AG20443 (cell line): ENCODE results near the gene SBDS.
"Not testable (repeated sequence)": the region's sequence is repeated elsewhere in the genome, so short reads cannot be mapped to it uniquely, and the experiment has no call there.

ENCODE experiments used
- DNase-seq: peaks from one replicate; pipeline ENCODE4 v3.0.0; 2012; ENCODE audit warnings: low spot score, mixed read lengths

The SBDS gene

DNA sequence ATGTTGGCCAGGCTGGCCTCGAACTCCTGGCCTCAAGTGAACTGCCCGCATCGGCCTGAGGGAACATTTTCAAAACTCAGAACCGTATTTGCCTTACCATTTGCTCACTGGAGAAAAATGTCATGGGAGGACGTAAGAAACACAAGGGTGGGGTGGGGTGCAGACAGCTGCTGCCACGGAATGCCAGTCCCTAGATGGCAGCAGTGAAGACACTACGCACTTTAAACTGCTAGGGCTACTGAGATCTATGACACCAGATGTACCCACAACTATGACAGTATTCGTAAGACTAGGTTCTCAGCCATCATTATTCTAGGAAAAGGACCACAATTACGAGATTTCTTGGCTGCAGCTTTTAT is 716 bp downstream of the SBDS start:
- DNase-seq, result peak; percentile 36

DNA sequence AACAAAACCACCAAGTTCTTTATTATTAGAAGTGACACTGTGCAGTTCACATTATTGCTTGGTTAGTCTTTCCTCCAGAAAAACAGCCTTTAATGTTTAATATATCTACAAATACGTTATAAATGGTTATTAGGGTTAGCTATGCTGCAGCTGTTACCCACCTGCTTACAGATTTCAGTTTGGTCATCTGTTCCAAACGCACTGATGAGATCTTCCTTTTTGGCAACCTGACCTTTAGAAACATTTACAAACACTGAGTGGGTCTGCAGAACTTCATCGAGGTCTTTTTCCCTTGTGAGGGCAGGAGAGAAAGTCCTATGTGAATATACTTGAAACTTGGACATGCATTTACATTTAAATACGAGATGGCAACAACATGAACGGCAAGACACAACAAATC is 1.3 kb downstream of the SBDS start:
- DNase-seq, result not testable (repeated sequence)

DNA sequence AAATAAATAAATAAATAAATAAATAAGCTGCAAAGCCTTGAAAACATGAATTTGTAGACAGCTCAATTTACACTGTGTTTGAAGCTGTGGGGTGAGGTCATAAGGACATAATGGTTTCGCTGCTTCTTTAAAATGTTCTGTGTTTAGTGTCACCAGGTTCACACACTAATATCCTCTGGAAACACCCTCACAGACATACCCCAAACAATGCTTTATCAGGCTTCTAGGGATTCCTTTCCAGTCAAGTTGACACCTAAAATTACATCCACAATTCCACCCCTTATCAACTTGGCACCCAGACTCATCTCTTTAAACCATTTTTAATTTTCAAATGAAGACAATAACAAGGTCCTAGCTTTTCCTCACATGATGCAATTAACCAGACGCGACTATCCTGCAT is 5.8 kb downstream of the SBDS start:
- DNase-seq, result not testable (repeated sequence)

DNA sequence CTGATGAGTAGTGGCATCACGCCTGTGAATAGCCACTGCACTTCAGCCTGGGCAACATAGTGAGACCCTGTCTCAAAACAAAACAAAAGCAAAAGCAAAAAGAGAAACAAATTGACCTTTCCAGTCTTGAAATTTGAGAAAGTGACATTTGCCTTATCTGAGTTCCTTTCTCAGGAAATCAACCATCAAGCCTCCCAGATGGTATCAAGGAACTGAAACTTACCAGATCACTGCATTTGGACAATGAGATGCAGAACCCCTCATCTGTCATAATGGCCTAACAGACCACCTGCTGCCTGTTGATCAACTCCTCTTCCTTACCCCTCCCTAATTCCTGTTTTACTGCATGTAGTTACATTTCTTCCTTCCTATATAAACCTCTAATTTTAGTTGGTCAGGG is 15.1 kb downstream of the SBDS start:
- not testable (repeated sequence) for DNase-seq

DNA sequence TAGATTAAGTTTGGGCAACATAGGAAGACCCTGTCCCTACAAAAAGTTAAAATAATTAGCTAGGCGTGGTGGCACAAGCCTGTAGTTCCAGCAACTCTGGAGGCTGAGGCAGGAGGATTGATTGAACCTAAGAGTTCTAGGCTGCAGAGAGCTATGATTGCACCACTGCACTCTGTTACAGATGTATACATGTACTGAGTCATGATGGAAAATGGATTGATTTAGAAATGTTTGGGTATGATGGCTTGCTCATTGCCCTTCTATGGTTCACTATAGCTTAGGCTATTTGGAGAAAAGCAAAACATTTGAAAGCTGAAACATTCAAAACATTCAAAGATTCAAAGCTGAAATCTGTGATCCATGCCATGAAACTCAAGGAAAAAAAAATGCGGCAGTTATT is 16.4 kb downstream of the SBDS start:
- DNase-seq, result not testable (repeated sequence)

DNA sequence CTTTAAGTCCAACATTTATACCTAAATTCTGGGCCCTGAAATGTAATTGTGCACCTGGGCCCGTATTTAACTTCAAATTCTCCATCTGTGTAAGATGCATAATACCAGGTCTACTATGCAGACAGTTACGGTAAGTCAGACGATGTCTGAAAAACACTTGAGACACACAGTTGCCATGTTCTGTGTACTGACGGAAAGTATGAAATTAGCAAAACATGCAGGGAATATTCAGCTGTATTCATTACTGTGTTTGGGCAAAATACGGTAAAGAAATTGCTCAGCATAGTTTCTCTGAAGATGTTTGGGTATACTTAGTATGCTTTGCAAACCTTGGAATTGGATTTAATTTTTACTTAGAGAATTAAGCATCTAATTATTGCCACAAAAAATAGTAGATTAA is 17.1 kb downstream of the SBDS start:
- DNase-seq, result not testable (repeated sequence)

DNA sequence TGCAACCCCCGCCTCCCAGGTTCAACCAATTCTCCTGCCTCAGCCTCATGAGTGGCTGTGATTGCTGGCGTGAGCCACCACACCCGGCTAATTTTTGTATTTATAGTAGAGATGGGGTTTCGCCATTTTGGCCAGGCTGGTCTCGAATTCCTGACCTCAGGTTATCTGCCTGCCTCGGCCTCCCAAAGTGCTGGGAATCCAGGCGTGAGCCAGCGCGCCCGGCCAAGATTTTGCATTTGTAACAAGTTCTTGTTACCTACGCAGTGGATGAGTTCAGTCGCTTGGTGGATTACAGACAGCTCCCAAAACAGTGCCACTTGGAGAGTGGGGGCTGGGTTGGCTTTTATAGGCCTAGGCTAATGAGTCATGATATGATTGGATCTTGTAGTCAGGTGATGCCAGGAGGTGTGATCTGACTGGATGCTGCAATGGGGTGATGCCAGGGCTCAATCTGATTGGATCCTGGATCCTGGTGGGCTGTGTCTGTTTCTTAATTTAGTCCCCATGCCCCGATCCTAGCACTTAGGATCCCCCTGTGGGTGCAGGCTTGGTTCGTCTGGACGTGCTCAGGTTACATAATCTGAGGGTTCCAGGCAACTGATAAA is 20.3 kb downstream of the SBDS start:
- no peak for DNase-seq

DNA sequence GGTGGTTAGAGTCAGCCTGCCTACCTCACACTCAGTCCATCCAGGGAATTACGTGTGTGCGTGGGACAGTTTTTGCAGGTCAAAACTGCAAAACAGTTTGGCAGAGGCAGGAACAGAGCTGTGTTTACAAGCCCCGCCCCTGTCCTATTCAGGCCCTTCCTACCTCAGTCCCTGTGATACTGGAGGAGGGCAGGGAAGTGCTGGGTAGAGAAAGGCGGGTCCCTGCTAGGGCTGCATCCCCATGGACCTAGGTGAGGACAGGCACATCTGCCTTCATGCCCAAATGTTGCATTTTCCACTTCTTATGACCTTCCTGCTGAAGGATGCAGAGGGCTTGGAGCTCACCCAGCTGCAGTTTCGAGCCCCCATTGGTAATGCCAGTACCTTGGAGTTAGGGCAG is 25.1 kb downstream of the SBDS start:
- no peak for DNase-seq

DNA sequence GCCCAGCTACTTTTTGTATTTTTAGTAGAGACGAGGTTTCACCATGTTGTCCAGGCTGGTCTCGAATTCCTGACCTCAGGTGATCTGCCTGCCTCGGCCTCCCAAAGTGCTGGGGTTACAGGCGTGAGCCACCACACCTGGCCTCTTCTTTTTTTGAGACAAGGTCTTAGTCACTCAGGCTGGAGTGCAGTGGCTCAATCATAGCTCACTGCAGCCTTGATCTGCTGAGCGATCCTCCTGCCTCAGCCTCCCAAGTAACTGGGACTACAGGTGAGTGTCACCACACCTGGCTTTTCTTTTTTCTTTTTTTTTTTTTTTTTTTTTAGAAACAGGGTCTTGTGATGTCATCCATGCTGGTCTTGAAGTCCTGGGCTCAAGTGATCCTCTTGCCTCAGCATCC is 26.4 kb downstream of the SBDS start:
- not testable (repeated sequence) for DNase-seq

DNA sequence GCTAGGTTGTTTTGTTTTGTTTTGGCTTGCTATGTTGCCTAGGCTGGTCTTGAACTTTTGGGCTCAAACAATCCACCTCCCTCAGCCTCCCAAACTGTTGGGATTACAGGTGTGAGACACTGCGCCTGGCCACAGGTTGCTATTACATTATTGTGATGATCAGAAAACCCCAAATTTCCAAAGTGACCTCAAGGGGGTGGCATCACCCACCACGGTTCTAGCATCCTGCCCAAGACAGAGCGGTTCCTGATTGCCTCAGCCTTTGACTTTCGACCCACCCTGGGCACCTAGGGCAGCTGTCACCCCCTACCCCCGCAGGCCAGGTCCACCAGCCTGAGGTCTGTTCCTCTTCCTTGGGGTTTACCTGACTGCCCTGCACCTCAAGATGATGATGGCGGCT is 28.4 kb downstream of the SBDS start:
- DNase-seq, result no peak

DNA sequence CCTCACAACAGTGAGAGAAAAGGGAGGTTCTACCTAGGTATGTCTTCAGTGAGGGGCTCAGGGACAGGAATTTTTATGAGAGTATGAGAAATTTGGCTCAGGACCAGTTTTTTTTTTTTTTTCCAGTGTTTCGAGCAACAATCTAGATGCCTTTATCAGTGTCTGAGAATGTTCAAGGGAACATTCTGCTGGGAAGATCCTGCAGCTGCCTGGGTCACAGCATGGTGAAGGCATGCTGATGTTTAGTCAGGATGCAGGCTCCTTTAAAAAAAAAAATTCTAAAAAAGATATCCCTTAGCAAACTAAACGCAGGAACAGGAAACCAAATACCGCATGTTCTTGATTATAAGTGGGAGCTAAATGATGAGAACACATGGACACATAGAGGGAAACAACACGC is 31.0 kb downstream of the SBDS start:
- DNase-seq, result no peak

DNA sequence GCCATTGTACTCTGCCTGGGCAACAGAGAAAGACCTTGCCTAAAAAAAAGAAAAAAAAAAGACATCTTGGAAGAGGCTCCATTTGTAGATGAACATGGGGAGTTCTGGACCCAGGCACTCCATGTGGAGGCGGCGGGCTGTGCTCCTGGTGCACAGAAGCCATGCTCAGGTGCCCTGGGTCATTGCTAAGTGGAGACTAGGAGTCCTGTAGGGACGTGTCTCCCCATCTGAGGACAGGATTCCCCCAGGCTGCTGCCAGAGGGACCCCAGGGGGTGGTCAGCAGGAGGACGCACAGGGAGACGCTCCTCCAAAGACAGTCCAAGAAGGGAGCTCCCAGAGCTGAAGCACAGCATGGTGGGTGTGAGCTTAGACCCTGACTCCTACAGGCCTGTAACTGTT is 34.3 kb downstream of the SBDS start:
- DNase-seq, result no peak

DNA sequence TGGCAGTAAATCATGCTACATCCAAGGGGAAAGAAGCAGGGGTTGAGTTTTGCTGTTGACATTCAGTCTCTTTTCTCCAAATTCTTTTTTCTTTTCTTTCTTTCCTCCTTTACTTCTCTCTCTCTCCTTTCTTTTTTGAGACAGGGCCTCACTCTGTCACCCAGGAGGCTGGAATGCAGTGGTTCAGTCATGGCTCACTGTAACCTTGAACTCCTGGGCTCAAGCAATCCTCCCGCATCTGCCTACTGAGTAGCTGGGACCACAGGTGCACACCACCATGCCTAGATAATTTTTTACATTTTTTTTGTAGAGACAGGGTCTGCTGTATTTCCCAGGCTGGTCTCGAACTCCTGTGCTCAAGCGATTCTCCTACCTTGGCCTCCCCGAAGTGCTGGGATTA is 35.2 kb downstream of the SBDS start:
- DNase-seq, result no peak

DNA sequence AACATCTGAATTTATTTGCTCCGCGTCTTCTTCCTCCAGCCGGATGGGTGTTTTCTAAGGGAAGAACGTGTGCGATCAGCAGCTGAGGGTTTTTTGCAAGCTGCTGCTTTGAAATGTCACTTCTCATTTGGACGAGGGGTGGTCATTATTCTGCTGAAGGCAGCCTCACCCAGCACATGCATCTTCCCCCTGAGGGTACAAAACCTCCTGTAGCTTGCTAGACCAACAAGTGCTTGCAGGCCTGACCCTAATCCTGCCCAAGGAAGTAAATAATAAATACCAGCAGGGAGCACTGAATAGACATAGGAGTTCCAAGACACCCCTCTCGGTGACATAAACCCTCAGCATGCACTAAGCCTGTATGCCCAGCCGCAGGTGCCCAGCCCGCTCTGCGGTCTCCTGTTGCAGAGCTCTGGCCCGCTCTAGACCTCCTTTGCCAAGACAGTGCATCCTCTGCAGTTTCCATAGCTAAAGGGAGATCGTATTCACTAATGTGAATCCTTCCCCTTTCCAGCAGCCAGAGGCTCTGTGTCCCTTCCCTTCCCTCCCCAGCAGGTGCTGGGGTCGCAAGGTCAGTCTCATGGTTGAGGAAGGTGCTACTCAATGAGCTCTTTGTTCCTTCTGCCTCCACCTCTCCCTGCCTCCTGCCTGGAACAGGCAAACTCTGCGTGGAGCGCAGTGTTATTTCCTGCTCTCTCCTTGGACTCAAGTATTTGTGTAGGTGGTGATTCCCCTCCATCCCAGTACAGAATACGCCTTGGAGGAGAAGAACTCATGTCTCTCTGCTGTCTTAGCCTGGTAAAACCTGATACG is 36.6 kb downstream of the SBDS start:
- no peak for DNase-seq

DNA sequence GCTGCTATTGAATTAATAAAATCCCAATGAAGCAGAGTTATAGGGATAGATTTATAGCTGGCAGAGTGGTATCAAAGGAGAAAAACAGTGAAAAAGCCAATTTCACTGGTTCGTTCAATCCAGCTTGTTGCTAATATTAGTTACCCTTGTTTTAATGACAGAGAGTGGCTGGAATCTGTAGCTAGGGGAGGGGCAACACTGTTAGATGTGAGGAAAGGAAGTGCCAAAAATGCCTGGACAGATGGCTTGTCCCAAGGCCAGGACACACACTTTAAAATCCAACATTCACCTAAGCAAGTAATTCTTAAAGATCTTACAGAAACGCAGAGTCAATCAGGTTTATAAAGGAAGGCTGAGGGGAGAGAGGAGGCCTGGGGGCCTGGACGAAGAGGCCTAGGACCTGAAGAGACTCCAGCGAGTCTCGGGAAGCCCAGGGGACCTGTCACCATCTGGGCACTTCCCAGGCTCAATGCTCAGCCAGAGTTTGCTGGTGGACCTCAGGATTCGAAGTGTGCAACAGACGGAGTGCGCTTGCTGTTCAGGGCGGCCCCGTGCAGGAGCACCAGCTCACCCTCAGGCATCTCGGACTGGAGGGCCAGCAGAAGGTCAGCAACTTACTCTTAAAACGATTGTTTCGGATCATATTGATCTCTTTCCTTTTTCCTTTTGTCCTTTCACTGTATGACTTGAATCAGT is 37.6 kb downstream of the SBDS start:
- DNase-seq, result peak; percentile 37

DNA sequence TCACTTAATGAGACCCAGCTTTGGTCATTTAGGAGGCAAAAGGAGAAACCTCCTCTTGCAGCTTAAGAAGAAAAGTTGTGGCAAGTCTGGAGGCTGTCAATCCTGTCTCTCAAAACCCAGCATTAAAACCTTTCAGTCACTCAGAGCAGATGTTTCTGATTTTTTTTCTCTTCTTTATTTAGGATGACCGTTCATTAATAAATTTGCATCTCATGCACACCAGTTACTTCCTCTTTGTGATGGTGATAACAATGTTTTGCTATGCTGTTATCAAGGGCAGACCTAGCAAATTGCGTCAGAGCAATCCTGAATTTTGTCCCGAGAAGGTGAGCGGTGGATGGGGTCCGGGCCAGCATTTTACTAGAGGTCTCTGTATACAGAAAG is 42.4 kb downstream of the SBDS start:
- no peak for DNase-seq

DNA sequence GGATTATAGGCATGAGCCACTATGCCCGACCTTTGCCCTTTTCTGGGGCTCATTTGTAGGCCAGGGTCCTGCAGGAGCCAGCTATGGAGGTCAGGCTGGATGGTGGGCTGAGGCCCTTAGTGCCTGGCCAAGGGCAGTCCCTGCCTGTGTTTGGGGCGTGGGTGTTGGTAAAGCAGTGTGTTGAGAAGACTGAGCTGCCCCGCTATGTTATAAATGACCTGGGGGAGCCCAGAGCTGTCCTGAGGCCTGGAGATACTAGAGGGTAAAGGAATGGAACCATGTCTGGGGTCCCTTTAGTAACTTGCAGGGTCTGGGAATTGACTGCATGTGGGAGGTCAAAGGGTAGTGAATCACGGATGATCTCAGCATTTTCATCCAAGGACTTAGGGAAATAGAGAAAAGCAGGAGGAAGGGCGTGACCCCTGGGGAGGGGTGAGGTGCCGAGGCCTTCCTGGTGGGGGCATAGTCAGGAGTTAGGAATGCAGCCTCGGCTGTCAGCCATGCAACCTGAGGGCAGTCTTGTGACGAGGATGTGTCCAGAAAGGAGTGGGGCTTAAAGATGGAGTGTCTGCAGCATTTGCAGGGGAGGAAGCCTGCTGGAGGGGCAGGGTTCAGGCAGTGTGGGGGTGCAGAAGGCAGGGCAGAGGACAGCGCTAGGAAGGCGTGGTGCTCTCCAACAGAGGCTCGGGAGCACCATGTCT is 42.9 kb downstream of the SBDS start:
- DNase-seq, result peak; percentile 79

DNA sequence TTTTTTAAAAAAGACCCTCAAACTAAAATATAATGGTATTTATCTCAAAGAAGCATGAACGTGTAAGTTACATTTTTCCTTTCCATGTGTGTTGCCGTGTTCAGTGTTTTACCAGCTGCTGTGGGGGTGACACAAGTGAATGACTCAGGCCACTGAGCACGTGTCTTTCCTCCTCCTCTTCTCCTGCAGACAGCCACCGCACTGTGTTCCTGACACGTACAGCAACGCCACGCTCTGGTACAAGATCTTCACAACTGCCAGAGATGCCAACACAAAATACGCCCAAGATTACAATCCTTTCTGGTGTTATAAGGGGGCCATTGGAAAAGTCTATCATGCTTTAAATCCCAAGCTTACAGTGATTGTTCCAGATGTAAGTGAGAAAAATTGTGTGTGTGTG is 44.6 kb downstream of the SBDS start:
- DNase-seq, result no peak

DNA sequence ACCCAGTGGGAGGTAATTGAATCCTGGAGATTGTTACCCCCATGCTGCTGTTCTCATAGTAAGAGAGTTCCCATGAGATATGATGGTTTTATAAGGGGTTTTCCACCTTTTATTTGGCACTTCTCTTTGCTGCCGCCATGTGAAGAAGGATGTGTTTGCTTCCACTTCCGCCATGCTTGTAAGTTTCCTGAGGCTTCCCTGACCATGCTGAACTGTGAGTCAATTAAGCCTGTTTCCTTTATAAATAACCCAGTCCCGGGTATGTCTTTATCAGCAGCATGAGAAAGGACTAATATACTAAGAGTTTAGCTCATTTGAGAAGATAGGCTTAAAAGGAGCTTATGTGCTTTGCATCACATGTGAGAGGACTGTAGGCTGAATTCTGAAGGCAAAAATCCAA is 45.1 kb downstream of the SBDS start:
- no peak for DNase-seq

DNA sequence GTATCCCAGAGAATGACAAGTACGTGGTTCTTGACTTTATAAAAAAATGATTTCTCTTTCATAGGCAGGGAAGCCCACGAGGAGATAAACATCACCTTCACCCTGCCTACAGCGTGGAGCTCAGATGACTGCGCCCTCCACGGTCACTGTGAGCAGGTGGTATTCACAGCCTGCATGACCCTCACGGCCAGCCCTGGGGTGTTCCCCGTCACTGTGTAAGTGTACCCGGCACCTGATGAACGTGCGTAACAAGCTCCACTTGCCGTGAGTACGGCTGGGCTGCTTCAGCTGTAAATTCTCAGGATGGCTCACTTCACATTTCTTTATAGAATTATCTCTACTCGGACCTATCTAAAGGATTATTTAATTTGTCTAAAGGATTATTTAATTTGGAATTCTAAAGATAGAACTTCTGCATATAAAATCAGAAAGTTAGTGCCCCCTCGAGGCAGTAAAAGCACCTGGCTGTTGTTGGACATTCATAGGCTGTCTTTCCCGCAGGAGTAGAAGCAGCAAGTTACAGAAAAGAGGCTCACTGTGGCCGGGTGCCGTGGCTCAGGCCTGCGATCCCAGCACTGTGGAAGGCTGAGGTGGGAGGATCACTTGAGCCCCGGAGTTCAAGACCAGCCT is 46.8 kb downstream of the SBDS start:
- DNase-seq, result no peak

DNA sequence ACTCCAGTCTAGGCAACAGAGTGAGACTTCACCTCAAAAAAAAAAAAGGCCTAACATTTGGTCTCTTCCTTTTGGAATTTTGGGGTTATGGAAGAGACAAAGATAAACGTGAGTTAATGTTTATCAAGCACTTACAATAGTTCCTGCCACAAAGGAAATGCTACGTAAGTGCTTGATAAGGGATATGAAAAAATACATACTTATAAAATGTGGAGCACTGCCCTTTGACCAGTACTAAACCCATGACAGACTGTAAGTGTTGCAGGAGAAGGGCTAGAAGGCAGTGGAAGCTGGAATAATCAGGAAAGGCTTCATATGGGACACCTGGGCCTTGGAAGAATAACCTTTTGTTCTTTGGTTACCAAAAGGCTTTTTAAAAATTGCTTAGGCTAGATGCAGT is 48.8 kb downstream of the SBDS start:
- no peak for DNase-seq

DNA sequence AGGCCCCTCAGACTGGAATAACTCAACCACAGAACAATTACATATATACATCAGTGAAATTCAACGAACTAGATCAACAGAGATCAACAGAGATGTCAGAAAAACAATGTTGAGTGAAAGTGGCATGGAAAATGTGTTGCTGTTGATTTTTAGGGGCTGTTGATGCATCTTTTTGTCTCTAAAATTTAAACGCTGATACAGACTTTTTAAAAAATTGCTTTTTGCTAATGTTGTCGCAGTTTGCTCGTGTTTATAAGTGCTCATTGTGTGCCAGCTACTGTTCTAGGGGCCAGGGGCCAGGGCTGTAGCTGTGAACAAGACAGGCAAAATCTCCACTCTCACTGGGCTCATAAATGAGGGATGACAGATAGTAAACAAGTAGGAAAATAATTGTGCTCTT is 56.1 kb downstream of the SBDS start:
- no peak for DNase-seq
